ENCODE measurements around the gene TLR1.

The TLR1 gene, protein sequence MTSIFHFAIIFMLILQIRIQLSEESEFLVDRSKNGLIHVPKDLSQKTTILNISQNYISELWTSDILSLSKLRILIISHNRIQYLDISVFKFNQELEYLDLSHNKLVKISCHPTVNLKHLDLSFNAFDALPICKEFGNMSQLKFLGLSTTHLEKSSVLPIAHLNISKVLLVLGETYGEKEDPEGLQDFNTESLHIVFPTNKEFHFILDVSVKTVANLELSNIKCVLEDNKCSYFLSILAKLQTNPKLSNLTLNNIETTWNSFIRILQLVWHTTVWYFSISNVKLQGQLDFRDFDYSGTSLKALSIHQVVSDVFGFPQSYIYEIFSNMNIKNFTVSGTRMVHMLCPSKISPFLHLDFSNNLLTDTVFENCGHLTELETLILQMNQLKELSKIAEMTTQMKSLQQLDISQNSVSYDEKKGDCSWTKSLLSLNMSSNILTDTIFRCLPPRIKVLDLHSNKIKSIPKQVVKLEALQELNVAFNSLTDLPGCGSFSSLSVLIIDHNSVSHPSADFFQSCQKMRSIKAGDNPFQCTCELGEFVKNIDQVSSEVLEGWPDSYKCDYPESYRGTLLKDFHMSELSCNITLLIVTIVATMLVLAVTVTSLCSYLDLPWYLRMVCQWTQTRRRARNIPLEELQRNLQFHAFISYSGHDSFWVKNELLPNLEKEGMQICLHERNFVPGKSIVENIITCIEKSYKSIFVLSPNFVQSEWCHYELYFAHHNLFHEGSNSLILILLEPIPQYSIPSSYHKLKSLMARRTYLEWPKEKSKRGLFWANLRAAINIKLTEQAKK

DNA sequence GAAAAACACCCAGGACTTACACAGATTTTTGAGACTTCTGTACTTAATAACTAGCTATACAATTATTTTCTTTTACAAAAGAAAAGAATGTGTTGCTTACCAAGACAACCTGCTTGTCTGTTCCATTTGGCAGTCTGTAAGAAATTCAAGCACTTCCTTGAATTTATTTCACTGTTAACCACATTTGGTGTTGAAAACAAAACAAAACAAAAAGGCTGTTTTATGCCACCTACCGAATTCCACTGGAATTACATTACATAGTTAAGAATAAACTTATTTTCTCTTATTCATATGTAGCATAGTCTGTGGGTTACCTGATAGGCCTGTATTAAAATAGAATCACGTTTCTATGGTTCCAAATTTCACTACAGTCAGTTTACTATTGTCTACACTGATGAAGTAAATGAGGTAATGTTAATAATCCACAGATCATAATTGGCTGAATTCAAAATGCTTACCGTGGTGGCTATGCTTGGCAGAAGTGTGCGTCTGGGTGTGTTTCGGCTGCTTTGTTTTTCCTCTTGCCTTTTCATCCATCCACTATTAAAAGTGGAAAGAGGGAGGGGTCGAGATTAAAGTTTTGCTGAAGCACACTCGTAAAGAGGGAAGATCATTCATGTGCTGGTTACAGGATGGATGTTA is at the start of gene TLR1:
TLR1 (minus strand) TSS at position 138 of the 642 bp plus-strand sequence. CDS start 5,960 bp downstream, outside the sequence.
- no peak for DNase-seq (ENCODE audit: low read depth in 2 of 2)

GRCh38 chr4:38846015-38846414 is 41.4 kb upstream of the TLR1 start:
- no peak for DNase-seq (ENCODE audit: low read depth in 2 of 2)

DNA sequence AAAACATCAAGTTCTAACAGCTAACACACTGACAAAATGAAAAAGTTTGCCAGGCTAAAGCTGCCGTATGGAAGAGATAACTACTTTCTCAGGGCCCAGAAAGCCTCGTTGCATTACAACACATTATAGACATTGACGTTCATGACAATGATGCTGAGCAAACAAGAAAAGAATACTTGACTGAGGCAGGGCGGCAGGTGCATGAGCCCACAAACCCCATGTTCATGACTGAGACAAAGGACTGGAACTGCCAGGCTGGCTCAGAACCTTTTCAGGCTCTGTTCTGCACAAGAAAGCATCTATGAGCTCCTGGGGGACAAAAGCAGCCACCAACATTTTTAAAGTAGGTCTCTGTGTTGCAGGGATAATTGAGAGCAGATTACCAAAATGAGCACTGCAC is 38.4 kb upstream of the TLR1 start:
- DNase-seq (ENCODE audit: low read depth in 2 of 2), result no peak

- DNase-seq (ENCODE audit: low read depth in 2 of 2), result no peak
These were observed 33.3 kb upstream of the TLR1 start for GRCh38 chr4:38837849-38838248.

DNA sequence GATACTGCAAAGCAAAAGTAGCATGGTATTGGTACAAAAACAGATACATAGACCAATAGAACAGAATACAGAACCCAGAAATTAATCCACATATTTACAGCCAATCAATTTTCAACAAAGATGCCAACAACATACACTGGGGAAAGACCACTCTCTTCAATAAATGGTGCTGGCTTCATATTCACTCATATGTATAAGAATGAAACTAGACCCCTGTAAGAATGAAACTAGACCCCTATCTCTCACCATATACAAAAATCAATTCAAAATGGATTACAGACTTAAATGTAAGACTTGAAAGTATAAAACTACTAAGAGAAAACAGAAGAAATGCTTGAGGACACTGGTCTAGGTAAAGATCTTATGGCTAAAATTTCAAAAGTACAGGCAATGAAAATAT is 32.7 kb upstream of the TLR1 start:
- no peak for DNase-seq (ENCODE audit: low read depth in 2 of 2)

DNA sequence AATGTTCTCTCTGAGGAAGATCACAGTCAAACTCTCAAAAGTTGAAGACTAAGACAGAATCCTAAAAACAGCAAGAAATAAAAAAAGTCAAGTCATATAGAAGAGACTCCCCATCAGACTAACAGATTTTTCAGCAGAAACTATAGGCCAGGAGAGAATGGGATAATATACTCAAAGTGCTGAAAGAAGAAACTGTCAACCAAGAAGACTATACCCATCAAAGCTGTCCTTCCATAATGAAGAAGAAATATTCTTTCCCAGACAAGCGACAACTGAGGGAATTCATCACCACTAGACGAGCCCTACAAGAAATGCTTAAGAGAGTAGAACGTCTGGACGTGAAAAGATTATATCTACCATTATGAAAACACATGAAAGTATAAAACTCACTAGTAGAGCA is 30.0 kb upstream of the TLR1 start:
- no peak for DNase-seq (ENCODE audit: low read depth in 2 of 2)

GRCh38 chr4:38832624-38833528 is 28.3 kb upstream of the TLR1 start:
- no peak for DNase-seq (ENCODE audit: low read depth in 2 of 2)

DNA sequence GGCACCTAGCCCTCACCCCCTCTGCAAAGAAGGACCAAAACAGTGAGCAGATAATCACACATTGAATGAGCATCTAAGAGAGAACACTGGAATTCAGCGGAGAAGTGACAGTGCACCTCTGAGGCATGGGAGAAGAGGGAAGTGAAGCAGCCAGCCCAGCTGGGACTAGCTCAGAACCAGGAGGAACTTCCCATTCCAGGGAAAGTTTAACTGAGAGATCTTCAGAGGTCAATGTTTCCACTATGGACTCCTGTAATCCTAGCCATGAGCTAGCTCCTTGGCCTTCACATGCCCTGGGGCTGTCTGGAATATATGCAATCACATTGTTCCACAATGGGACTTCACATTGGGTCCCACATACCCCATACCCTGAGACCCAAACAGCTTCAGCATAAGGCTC is 27.6 kb upstream of the TLR1 start:
- DNase-seq (ENCODE audit: low read depth in 2 of 2), result no peak

- no peak for DNase-seq (ENCODE audit: low read depth in 2 of 2)
These were observed 27.1 kb upstream of the TLR1 start for GRCh38 chr4:38831653-38832052.

DNA sequence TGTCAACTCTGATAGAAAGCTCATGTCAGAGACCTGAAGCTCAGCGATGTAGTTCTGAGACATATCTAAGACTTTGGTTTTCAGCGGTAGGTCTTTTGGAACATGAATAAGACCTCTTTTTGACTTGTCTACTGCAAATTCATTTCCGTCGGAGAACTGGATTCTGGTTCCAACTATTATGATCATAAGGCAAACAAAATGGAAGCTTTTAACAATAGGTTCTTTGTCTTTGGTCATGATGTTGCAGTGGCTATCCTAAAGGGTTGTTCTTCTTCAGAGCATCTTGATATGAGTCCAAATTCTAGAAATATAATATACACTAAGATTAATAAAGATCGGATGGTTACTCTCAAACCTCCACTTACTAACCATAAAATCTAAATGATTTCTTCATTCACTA is 24.6 kb upstream of the TLR1 start:
- no peak for DNase-seq (ENCODE audit: low read depth in 2 of 2)

DNA sequence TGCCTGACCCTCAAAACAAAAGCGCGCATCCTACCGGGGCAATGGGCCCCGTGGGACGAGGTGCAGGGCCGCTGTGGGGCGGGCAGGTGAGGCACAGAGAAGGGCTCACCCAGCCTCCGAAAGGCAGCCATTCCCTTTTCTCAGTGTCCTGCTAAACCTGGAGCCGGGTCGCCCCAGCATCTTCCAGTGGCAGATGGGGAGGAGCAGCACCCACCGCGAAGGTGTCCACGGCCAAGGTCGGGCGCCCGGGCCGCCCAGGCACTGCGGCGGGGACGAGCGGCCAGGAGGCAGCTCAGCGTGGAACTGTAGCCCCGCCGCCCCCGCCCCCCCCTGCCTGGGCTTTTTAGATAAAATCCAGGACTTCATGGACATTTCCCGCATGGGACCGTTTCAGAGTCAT is 19.2 kb upstream of the TLR1 start:
- no peak for DNase-seq (ENCODE audit: low read depth in 2 of 2)

GRCh38 chr4:38822748-38823303 is 18.2 kb upstream of the TLR1 start:
- no peak for DNase-seq (ENCODE audit: low read depth in 2 of 2)

DNA sequence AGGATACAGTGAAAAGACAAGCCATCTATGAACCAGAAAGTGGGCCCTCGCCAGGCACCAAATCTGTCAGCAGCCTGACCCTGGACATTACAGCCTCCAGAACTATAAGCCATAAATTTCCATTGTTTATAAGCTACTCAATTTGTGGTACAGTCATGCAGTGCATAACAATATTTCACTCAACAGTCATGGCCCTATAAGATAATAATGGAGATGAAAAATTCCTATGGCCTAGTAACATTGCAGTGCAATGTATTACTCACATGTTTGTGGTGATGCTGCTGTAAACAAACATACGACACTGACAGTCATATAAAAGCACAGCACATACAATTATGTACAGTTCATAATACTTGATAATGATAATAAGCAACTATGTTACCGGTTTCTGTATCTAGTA is 17.1 kb upstream of the TLR1 start:
- no peak for DNase-seq (ENCODE audit: low read depth in 2 of 2)

GRCh38 chr4:38820329-38821061 is 15.9 kb upstream of the TLR1 start:
- DNase-seq (ENCODE audit: low read depth in 2 of 2), result no peak

DNA sequence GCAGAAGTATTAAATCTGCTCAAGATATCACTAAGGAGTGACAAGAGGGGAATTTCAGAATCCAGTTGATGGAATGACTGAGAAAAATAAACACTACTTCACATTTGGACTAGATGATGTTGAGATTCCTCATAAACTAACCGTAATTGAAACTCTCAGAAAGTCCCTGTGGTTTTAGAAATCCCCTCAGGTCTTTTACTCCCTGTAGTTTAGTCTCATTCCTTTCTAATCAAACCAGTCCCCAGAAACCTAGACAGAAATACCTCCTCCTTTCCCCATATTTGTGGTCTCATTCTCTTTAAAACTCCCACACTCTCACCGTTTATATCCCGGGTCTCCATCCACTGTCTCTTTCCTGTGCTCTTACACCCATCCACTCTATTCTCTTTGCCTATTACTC is 15.0 kb upstream of the TLR1 start:
- DNase-seq (ENCODE audit: low read depth in 2 of 2), result no peak

DNA sequence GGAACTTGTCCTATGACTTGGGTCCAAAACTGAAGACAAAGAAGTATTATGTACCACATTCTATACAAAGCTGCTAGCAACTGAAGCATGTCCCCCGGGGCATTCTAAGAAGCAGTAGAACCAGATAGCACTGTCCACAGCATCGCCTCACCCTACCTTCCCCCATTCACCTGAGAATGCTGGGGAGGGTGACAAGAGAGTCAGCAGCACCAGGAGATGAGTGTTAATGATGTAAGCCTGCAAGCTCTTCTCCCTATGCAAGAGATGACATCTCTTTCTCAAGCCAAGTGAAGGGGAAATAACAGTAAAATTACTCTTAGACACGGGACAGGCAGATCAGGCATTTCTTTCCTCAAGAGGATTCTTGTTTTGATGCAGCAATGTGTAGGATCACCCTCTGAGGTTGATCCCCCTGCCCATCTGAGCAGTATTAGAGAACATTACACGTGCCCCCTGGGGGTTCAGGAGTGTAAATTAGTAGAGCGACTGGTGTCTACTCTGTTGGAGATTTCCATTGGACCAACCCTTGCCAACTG is 13.9 kb upstream of the TLR1 start:
- DNase-seq (ENCODE audit: low read depth in 2 of 2), result no peak

GRCh38 chr4:38815885-38816782 is 11.5 kb upstream of the TLR1 start:
- no peak for DNase-seq (ENCODE audit: low read depth in 2 of 2)

- no peak for DNase-seq (ENCODE audit: low read depth in 2 of 2)
These were observed 9.8 kb upstream of the TLR1 start for GRCh38 chr4:38814386-38814785.

DNA sequence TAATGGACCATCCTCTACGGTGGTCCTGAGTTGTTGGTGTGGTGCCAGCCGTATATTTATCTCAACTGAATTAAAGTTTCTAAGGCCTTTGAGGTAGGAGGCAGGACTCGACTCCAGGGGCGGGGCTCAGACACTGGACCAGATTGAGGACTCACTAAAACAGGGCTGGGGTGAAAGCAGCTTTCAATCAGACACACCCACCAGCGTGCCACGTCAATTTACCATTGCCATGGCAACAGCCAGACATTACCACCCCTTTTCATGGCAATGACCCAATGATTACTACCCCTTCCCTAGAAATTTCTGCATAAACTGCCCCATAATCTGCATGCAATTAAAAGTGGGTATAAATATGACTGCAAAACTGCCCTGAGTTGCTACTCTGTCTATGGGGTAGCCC is 6.7 kb upstream of the TLR1 start:
- no peak for DNase-seq (ENCODE audit: low read depth in 2 of 2)
